Esophagus squamous epithelium (tissue), 4 donors: ENCODE results near the gene PPM1M.

ENCODE experiments used
- POLR2A ChIP-seq, 4 donors: fragments of 450-650 bp; IDR thresholded peaks; one replicate each; pipeline ENCODE4 v1.6.1; 2017; ENCODE audit warnings: antibody characterized with exemption in 4 of 4, mild to moderate bottlenecking in 4 of 4, moderate library complexity in 3 of 4
- TF ChIP-seq, protein P1 (sequence below), 6 experiments: fragments of 450-650 bp in 4 of 6; fragments of 200-600 bp in 2 of 6; sonication (generic) in 2 of 6; IDR thresholded peaks; one replicate each; pipeline ENCODE4 v1.5.1; 2016 to 2019; ENCODE audit warnings: antibody characterized with exemption in 6 of 6, mild to moderate bottlenecking in 4 of 6, moderate library complexity in 4 of 6

DNA sequence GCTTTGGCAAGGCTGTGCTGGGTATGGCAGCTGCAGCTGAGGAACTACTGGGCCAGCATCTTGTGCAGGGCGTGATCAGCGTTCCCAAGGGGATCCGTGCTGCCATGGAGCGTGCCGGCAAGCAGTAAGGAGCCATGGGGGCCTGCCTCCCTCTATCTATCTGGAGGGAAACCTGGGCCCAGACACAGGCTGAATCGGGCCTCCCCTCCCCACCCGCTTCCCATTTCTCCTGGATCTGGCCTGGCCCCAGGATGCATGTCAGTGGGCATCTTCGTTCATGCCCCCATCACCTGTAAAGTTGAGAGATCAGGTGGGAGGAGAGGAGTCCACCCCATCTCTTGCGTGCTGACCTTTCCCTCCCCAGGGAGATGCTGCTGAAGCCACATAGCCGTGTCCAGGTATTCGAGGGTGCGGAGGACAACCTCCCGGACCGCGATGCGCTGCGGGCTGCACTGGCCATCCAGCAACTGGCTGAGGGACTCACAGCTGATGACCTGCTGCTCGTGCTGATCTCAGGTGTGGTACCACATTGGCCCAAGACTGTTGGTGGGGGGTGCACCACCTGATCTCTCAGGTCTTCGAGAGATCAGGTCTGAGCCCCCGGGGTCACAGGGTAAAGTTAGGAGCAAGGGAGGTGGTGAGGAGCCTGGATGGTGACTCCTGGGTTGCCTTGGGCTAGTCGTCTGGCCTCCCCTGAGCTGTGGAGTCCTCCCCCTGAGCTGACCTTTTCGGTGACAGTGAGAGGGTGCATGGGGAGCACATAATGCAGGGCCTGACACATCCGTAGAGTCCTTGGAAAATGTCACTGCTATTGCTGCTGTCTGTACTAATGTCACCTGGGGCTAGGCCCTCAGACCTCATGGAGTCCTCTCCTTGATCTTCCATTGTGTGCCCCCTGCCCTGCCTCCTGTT lies 45.3 kb downstream of the PPM1M start:
- TF ChIP-seq, protein P1, sequence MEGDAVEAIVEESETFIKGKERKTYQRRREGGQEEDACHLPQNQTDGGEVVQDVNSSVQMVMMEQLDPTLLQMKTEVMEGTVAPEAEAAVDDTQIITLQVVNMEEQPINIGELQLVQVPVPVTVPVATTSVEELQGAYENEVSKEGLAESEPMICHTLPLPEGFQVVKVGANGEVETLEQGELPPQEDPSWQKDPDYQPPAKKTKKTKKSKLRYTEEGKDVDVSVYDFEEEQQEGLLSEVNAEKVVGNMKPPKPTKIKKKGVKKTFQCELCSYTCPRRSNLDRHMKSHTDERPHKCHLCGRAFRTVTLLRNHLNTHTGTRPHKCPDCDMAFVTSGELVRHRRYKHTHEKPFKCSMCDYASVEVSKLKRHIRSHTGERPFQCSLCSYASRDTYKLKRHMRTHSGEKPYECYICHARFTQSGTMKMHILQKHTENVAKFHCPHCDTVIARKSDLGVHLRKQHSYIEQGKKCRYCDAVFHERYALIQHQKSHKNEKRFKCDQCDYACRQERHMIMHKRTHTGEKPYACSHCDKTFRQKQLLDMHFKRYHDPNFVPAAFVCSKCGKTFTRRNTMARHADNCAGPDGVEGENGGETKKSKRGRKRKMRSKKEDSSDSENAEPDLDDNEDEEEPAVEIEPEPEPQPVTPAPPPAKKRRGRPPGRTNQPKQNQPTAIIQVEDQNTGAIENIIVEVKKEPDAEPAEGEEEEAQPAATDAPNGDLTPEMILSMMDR (IDR thresholded peaks at IDR 0.05), result no peak
- no peak for TF ChIP-seq POLR2A (IDR thresholded peaks at IDR 0.05)
